ENCODE measurements around the gene CCDC85A. TPM values are rescaled to one million over a fixed set of nuclear protein-coding genes. Genes with fewer than 3 reads are reported as not detected.

CCDC85A gene
- total and polyA plus RNA-seq, 2 of the 4 experiments (the other 2 are of a cell fraction) = 1.1 to 2.2 TPM

DNA sequence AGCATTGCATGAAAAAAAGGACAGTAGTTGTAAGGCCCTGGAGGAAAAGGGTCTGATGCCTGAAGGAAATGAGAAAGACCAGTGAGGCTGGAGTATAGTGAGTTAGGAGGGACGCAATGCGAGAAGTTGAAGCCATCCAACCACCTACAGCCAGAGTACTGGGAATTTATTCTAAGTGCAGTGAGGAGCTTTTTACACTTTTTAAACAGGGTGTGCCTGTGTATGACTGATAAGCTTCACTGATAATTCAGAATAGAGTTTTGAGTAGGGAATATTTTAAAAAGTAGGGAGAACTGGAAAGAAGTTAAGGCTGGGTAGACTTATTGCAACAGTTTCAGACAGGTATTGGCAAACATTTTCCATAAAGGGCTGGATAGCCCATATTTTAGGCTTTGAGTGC, 35.9 kb upstream of the CCDC85A start:
- H3K56ac ChIP-seq (ENCODE audit: extremely low read depth, insufficient read depth, low read length) = no peak overlapping the region
- no peak for DNase-seq
- POLR2A ChIA-PET (ENCODE audit: unreplicated experiment) = no interaction called here
- no peaks in the 10 kb centered on the region for H4K20me1 ChIP-seq (ENCODE audit: insufficient read depth, low read length)
- H2BK5ac ChIP-seq (ENCODE audit: low read depth, low read length, poor library complexity, severe bottlenecking) = no peak overlapping the region
- no peaks in the 10 kb centered on the region for H3K36me3 ChIP-seq (ENCODE audit: control insufficient read depth, insufficient read depth, low read length)
- WGBS, 2 experiments (ENCODE audit: extremely low coverage in 2 of 2, insufficient read length in 1 of 2) = no CpG with 5 or more reads among the region's 2 CpGs
- no peak overlapping the region for H3K4me3 ChIP-seq (ENCODE audit: insufficient read depth, low read depth, low read length)
- H3K4ac ChIP-seq (ENCODE audit: low read depth, low read length) = no peak overlapping the region
- intact Hi-C loops (cut with micrococcal nuclease) (no loop called here), dilution Hi-C loops (cut with HindIII; ENCODE audit: low sequenced_read_pairs, unreplicated experiment) (no loop called here), in situ Hi-C loops (cut with MboI; ENCODE audit: low sequenced_read_pairs) (no loop called here)
- H3K9me1 ChIP-seq (ENCODE audit: insufficient read depth, low read length) = no peaks in the 10 kb centered on the region
- H2BK15ac ChIP-seq (ENCODE audit: low read depth, low read length) = no peak overlapping the region
- no peak overlapping the region for H3K27ac ChIP-seq (ENCODE audit: insufficient read depth, low read length)
- H2AFZ ChIP-seq (replicated peaks; ENCODE audit: low read length, poor library complexity) = no peak overlapping the region
- BruUV-seq (replicated peaks) = no TSS peak
- H4K8ac ChIP-seq (ENCODE audit: low read depth in 2 of 2, low read length in 2 of 2) = no peak overlapping the region
- no peak overlapping the region for H2AK5ac ChIP-seq (ENCODE audit: low read depth, low read length)
- no peak overlapping the region for H2BK120ac ChIP-seq (ENCODE audit: low read depth, low read length)
- H2BK20ac ChIP-seq (ENCODE audit: low read depth, low read length) = no peak overlapping the region
- no peak overlapping the region for H3K14ac ChIP-seq (replicated peaks; ENCODE audit: low read depth, low read length)
- no peak for TF ChIP-seq SMC3 (IDR thresholded peaks at IDR 0.05; ENCODE audit: low read depth, low read length)
- TF ChIP-seq MAFK (IDR thresholded peaks at IDR 0.05; ENCODE audit: low read depth, low read length) = no peak
- TF ChIP-seq RFX5 (IDR thresholded peaks at IDR 0.05; ENCODE audit: low read depth, low read length) = no peak
- TF ChIP-seq RCOR1 (IDR thresholded peaks at IDR 0.05; ENCODE audit: insufficient replicate concordance, low read length) = no peak
- no peak for TF ChIP-seq RAD21 (IDR thresholded peaks at IDR 0.05; ENCODE audit: low read length)
- TF ChIP-seq BHLHE40 (IDR thresholded peaks at IDR 0.05; ENCODE audit: low read depth, low read length) = no peak
- no peak for TF ChIP-seq NFE2L2 (IDR thresholded peaks at IDR 0.05; ENCODE audit: low read depth, low read length)
- no peak for TF ChIP-seq MXI1 (IDR thresholded peaks at IDR 0.05; ENCODE audit: borderline replicate concordance, low read depth, low read length)
- TF ChIP-seq POLR2A (IDR thresholded peaks at IDR 0.05; ENCODE audit: low read depth, low read length) = no peak
- TF ChIP-seq, protein P1, sequence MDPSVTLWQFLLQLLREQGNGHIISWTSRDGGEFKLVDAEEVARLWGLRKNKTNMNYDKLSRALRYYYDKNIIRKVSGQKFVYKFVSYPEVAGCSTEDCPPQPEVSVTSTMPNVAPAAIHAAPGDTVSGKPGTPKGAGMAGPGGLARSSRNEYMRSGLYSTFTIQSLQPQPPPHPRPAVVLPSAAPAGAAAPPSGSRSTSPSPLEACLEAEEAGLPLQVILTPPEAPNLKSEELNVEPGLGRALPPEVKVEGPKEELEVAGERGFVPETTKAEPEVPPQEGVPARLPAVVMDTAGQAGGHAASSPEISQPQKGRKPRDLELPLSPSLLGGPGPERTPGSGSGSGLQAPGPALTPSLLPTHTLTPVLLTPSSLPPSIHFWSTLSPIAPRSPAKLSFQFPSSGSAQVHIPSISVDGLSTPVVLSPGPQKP (IDR thresholded peaks at IDR 0.05; ENCODE audit: borderline replicate concordance, low read depth, low read length) = no peak
- no peak for TF ChIP-seq CEBPB (IDR thresholded peaks at IDR 0.05; ENCODE audit: low read depth, low read length)
- H3K4me2 ChIP-seq (ENCODE audit: low read depth, low read length) = no peak overlapping the region
- H3K9me3 ChIP-seq (ENCODE audit: control insufficient read depth, insufficient read depth, low read length) = no peaks in the 10 kb centered on the region
- H3K23ac ChIP-seq (ENCODE audit: low read depth, low read length) = no peak overlapping the region
- H3K79me1 ChIP-seq (ENCODE audit: low read depth in 1 of 2, low read length in 2 of 2) = no peaks in the 10 kb centered on the region
- H2AK9ac ChIP-seq (replicated peaks; ENCODE audit: low read depth, low read length, poor library complexity) = no peak overlapping the region
- no peak overlapping the region for H4K91ac ChIP-seq (ENCODE audit: insufficient read depth, low read depth, low read length)
- H4K5ac ChIP-seq (ENCODE audit: low read depth, low read length) = no peak overlapping the region
- CTCF ChIA-PET = no interaction called here
- no peak overlapping the region for H3K9ac ChIP-seq (ENCODE audit: low read depth, low read length)
- H3K18ac ChIP-seq (ENCODE audit: low read depth, low read length) = no peak overlapping the region
- no peak for ATAC-seq (ENCODE audit: low read depth)
- H3K4me1 ChIP-seq (ENCODE audit: control insufficient read depth, insufficient read depth, low read length) = no peaks in the 10 kb centered on the region
- H3K27me3 ChIP-seq (ENCODE audit: control insufficient read depth, insufficient read depth, low read length) = no peaks in the 10 kb centered on the region

All from IMR-90 (cell line).